ENCODE data around the gene DPH5.
"Not testable (repeated sequence)": the region's sequence is repeated elsewhere in the genome, so short reads cannot be mapped to it uniquely, and the experiment has no call there.

Gene DPH5

DNA sequence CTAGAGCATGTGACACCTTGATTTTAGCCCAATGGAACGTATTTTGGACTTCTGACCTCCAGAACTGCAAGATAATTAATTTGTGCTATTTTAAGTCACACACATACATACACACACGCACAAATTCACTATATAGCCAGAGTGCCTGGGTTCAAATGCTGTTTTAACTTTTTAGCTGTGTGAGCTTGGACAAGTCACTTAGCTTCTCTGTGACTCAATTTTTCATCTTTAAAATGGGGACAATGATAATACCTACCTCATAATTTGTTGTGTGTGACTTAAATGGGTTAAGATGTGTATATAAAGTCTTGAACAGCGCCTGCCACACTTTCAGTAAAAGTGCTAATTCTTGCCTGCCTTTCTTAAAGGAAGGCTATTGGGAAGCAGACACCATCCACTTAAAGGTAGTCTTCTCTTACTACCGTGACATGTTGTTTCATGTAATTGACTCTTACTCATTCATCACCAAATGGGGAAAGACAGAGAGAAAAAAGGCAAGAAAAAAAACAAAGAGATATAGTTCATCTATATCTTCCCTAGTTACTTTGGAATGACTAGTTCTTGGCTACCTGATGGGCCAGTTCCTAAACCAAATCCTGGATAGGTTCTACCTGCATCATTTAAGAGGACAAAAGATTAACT is 73.4 kb downstream of the DPH5 start:
- no peak for DNase-seq (ENCODE audit: low read depth)
- TF ChIP-seq, protein P1, sequence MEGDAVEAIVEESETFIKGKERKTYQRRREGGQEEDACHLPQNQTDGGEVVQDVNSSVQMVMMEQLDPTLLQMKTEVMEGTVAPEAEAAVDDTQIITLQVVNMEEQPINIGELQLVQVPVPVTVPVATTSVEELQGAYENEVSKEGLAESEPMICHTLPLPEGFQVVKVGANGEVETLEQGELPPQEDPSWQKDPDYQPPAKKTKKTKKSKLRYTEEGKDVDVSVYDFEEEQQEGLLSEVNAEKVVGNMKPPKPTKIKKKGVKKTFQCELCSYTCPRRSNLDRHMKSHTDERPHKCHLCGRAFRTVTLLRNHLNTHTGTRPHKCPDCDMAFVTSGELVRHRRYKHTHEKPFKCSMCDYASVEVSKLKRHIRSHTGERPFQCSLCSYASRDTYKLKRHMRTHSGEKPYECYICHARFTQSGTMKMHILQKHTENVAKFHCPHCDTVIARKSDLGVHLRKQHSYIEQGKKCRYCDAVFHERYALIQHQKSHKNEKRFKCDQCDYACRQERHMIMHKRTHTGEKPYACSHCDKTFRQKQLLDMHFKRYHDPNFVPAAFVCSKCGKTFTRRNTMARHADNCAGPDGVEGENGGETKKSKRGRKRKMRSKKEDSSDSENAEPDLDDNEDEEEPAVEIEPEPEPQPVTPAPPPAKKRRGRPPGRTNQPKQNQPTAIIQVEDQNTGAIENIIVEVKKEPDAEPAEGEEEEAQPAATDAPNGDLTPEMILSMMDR (conservative IDR thresholded peaks at IDR 0.05; ENCODE audit: low read depth, low read length) = no peak
- no peak overlapping the region for H3K4me3 ChIP-seq (ENCODE audit: low read length)

DNA sequence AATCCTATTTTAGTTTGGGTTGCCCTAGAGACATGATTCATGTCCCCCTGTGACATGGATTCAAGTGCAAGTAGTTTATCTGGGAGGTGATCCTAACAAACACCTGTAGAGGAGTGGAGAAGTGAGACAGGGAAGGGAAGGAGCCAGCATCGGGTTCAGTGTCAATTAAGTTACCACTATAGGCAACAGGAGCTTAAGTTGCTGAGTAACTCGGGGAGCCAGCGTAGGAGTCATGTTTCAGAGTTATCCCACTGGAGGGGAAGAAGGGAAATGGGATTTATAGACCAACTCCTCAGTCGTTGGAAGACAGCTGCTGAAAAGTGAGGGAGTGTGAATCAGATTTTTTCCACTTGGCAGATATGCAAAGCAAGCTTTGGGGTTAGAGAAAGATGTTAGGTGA is 74.8 kb downstream of the DPH5 start:
- H3K4me3 ChIP-seq (ENCODE audit: low read length) = no peak overlapping the region
- TF ChIP-seq, protein P1 (conservative IDR thresholded peaks at IDR 0.05; ENCODE audit: low read depth, low read length) = no peak
- DNase-seq (ENCODE audit: low read depth) = peak; percentile 66

DNA sequence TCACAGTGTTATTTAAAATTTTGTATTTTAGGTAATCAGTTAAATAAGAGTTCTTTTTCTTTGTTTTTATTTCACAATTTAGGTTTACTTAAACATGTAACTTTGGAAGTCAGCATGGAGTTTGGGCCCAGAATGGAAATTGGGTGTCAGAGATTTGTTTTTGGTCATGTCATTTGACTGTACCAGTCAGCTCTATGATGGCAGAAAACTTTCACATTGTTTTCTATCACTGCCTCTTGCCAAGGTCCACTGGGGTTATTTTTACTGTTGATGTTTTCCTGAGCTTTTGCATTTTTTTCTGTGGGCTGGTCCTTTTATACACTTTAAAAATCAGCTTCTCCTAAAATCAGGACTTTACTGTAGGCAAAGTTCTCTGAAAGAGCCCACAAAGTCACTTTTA is 75.2 kb downstream of the DPH5 start:
- no peak overlapping the region for H3K4me3 ChIP-seq (ENCODE audit: low read length)
- TF ChIP-seq, protein P1 (conservative IDR thresholded peaks at IDR 0.05; ENCODE audit: low read depth, low read length) = no peak
- DNase-seq (ENCODE audit: low read depth) = no peak

DNA sequence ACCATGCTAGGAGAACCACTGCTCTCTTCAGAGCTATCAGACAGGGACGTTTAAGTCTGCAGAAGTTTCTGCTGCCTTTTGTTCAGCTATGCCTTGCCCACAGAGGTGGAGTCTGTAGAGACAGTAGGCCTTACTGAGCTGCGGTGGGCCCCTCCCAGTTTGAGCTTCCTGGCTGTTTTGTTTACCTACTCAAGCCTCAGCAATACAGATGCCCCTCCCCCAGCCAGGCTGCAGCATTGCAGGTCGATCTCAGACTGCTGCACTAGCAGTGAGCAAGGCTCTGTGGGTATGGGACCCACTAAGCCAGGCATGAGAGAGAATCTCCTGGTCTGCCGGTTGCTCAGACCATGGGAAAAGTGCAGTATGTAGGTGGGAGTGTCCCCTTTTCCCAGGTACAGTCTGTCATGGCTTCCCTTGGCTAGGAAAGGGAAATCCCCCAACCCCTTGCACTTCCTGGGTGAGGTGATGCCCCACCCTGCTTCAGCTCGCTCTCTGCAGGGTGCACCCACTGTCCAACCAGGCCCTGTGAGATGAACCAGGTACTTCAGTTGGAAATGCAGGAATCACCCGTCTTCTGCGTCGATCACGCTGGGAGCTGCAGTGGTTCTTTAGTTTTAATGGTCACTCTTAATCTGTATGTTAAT is 75.9 kb downstream of the DPH5 start:
- not testable (repeated sequence) for DNase-seq (ENCODE audit: low read depth); H3K4me3 ChIP-seq (ENCODE audit: low read length)

DNA sequence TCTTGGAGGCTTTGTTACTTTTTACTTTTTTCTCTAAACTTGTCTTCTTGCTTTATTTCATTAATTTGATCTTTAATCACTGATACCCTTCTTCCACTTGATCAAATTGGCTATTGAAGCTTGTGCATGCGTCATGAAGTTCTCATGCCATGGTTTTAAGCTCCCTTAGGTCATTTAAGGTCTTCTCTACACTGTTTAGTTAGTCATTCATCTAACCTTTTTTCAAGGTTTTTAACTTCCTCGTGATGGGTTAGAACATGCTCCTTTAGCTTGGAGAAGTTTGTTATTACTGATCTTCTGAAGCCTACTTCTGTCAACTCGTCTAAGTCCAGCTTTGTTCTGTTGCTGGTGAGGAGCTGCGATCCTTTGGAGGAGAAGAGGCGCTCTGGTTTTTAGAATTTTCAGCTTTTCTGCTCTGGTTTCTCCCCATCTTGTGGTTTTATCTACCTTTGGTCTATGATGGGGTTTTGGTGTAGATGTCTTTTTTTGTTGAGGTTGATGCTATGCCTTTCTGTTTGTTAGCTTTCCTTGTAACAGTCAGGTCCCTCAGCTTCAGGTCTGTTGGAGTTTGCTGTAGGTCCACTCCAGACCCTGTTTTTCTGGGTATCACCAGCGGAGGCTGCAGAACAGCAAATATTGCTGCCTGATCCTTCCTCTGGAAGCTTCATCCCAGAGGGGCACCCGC is 76.7 kb downstream of the DPH5 start:
- DNase-seq (ENCODE audit: low read depth); H3K4me3 ChIP-seq (ENCODE audit: low read length): not testable (repeated sequence)

DNA sequence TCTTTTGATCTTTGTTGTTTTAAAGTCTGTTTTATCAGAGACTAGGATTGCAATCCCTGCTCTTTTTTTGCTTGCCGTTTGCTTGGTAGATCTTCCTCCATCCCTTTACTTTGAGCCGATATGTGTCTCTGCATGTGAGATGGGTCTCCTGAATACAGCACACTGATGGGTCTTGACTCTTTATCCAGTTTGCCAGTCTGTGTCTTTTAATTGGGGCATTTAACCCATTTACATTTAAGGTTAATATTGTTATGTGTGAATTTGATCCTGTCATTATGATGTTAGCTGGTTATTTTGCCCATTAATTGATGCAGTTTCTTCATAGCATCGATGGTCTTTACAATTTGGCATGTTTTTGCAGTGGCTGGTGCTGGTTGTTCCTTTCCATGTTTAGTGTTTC is 77.8 kb downstream of the DPH5 start:
- DNase-seq (ENCODE audit: low read depth); H3K4me3 ChIP-seq (ENCODE audit: low read length): not testable (repeated sequence)

DNA sequence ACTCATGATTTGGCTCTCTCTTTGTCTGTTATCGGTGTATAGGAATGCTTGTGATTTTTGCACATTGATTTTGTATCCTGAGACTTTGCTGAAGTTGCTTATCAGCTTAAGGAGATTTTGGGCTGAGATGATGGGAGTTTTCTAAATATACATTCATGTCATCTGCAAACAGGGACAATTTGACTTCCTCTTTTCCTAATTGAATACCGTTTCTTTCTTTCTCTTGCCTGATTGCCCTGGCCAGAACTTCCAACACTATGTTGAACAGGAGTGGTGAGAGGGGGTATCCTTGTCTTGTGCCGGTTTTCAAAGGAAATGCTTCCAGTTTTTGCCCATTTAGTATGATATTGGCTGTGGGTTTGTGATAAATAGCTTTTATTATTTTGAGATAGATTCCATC is 79.5 kb downstream of the DPH5 start:
- DNase-seq (ENCODE audit: low read depth); H3K4me3 ChIP-seq (ENCODE audit: low read length): not testable (repeated sequence)

DNA sequence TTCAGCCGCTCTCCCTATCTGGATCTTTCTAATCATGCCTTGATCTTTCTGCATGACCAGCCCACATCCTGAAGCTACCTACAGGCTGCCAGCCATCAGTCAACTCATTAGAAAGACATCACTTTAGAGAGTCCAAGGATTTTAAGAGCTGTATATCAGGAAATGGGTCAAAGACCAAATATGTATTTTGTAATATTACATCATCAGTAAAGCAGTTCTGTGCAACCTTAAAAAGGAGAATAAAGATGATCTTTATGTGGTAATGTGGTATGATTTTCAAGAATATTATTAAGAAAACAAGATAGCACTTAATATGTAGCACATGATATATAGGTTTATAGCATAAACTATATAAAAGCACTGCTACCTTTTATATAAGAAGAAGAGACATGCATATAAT is 82.1 kb downstream of the DPH5 start:
- TF ChIP-seq, protein P1 (conservative IDR thresholded peaks at IDR 0.05; ENCODE audit: low read depth, low read length) = no peak
- no peak overlapping the region for H3K4me3 ChIP-seq (ENCODE audit: low read length)
- DNase-seq (ENCODE audit: low read depth) = no peak

DNA sequence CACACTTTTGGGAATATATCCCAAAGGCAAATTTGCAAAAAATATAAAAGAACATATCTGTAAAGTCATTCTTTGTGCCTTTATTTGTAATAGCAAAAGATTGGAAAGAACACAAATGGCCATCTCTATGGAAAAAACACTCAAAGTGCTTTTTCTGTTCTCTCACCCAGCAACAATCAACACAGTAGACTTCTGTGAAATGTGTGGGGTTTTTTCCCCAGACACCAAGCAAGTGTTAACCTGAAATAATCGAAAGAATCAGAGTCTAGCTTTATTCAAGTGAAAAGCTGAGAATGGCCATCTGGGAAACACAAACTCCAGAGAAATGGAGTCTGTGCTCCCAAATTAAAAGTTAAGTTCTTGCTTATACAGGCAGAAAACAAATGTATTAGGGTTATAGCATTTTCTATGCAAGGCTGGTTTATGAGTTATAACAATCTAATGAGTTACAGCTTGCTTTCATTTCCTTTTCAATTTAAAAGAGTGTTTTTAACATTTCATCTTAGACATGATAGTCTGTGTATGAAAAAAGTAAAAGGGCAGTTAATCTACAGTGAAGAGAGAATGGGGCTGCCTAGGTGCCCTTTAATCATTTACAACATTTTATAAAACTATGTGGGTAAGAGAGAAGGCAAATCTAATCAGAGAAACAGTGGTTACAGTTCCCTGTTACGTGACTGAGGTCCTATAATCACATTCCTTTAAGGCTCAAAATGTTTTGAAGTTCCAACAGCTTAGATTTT is 83.1 kb downstream of the DPH5 start:
- no peak overlapping the region for H3K4me3 ChIP-seq (ENCODE audit: low read length)
- TF ChIP-seq, protein P1 (conservative IDR thresholded peaks at IDR 0.05; ENCODE audit: low read depth, low read length) = no peak
- no peak for DNase-seq (ENCODE audit: low read depth)
